ENCODE data around the gene ZNF385B. TPM values are rescaled to one million over a fixed set of nuclear protein-coding genes. Genes with fewer than 3 reads are reported as not detected.
A peak's percentile ranks its signal among the peaks of the same experiment; 100 is the strongest.

ZNF385B gene
- polyA plus RNA-seq, 1 donor (not counting 4 experiments of a cell fraction or from before 2014, with no cell fraction given) = 0.17 TPM

DNA sequence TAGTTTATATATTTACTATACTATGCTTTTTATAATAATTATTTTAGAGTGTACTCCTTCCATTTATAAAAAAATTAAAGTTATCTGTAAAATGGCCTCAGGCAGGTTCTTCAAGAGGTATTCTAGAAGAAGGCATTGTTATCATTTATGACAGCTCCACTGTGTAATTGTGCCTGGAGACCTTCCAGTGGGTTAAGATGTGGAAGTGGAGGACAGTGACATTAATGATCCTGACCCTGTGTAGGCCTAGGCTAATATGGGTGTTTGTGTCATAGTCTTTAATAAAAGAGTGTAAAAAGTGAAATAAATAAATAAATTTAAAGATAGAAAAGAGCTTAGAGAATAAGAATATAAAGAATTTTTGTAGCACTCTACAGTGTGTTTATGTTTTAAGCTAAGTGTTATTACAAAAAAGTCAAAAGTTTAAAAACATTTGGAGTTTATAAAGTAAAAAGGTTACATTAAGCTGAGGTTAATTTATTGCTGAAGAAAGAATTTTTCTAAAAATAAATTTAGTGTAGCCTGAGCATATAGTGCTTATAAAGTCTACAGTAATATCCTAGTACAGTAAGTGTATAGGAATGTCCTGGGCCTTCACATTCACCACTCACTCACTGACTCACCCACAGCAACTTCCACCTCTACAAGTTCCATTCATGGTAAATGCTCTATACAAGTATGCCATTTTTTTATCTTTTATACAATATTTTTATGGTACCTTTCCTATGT is 406.8 kb downstream of the ZNF385B start:
- TF ChIP-seq EZH2 (IDR thresholded peaks at IDR 0.05; ENCODE audit: low read length) = no peak
- TF ChIP-seq, protein P1, sequence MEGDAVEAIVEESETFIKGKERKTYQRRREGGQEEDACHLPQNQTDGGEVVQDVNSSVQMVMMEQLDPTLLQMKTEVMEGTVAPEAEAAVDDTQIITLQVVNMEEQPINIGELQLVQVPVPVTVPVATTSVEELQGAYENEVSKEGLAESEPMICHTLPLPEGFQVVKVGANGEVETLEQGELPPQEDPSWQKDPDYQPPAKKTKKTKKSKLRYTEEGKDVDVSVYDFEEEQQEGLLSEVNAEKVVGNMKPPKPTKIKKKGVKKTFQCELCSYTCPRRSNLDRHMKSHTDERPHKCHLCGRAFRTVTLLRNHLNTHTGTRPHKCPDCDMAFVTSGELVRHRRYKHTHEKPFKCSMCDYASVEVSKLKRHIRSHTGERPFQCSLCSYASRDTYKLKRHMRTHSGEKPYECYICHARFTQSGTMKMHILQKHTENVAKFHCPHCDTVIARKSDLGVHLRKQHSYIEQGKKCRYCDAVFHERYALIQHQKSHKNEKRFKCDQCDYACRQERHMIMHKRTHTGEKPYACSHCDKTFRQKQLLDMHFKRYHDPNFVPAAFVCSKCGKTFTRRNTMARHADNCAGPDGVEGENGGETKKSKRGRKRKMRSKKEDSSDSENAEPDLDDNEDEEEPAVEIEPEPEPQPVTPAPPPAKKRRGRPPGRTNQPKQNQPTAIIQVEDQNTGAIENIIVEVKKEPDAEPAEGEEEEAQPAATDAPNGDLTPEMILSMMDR (optimal IDR thresholded peaks at IDR 0.05 in 1 of 3, IDR thresholded peaks at IDR 0.05 in 1 of 3, conservative IDR thresholded peaks at IDR 0.05 in 1 of 3; ENCODE audit: extremely low read depth in 1 of 3, insufficient read depth in 2 of 3, low read length in 3 of 3) = no peak
- Histone ChIP-seq H2AFZ (ENCODE audit: control insufficient read depth, low read length) (no peak overlapping the region), H3K9ac (ENCODE audit: control insufficient read depth, extremely low read depth, insufficient read depth, low read length) (no peak overlapping the region), H3K4me2 (ENCODE audit: control insufficient read depth, extremely low read depth, insufficient read depth, low read depth, low read length) (peak overlapping the region; percentile 46), H3K36me3 (ENCODE audit: control insufficient read depth in 2 of 2, extremely low read depth in 1 of 2, insufficient read depth in 2 of 2, low read length in 2 of 2) (no peaks in the 10 kb centered on the region), H3K4me1 (ENCODE audit: control insufficient read depth, extremely low read depth, insufficient read depth, low read length) (peaks cover 14% of the 10 kb centered on the region), H3K9me3 (ENCODE audit: control insufficient read depth, low read depth, low read length) (peaks cover 7% of the 10 kb centered on the region), H3K4me3 (ENCODE audit: control insufficient read depth in 2 of 3, extremely low read depth in 1 of 3, insufficient read depth in 2 of 3, low read depth in 1 of 3, low read length in 3 of 3) (no peak overlapping the region), H3K27ac (ENCODE audit: control insufficient read depth, insufficient read depth, low read length) (peak overlapping the region; percentile 53), H3K27me3 (ENCODE audit: control insufficient read depth, extremely low read depth, insufficient read depth, low read length) (no peaks in the 10 kb centered on the region), H3K79me2 (ENCODE audit: control insufficient read depth, insufficient read depth, low read length) (no peaks in the 10 kb centered on the region), H3K9me1 (ENCODE audit: control insufficient read depth, extremely low read depth, insufficient read depth, low read length) (no peaks in the 10 kb centered on the region), H4K20me1 (ENCODE audit: control insufficient read depth, extremely low read depth, insufficient read depth, low read length) (no peaks in the 10 kb centered on the region)
- dilution Hi-C loops (cut with MboI; ENCODE audit: extremely low pct_ligation_motif_present, low sequenced_read_pairs) = no loop called here
- DNase-seq (ENCODE audit: low read depth, low spot score) = peak; percentile 75
- FAIRE-seq = peak; percentile 49

DNA sequence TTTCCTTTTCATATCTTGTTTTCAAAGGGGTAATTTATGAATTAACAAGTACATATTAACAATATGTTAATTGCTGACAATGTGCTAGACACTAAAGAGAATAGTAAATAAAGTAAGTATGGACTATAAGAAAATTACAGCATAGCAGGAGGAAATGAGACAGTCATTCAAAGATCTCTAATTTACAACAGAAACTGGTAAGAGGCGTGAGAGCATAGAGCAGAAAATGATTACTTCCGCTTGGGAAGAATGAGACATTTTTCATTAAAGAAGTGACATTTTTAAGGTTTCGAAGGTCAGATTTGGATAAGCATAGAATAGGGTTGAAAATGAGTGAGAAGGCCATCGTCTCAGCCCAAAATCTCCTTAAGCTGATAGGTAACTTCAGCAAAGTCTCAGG is 412.4 kb downstream of the ZNF385B start:
- FAIRE-seq = no peak
- dilution Hi-C loops (cut with MboI; ENCODE audit: extremely low pct_ligation_motif_present, low sequenced_read_pairs) = no loop called here
- H3K4me2 ChIP-seq (ENCODE audit: control insufficient read depth, extremely low read depth, insufficient read depth, low read depth, low read length) = no peak overlapping the region

More for the DNA sequence above, 412.4 kb downstream of the ZNF385B start:
- no peaks in the 10 kb centered on the region for H3K79me2 ChIP-seq (ENCODE audit: control insufficient read depth, insufficient read depth, low read length)
- TF ChIP-seq, protein P1 (optimal IDR thresholded peaks at IDR 0.05 in 1 of 3, IDR thresholded peaks at IDR 0.05 in 1 of 3, conservative IDR thresholded peaks at IDR 0.05 in 1 of 3; ENCODE audit: extremely low read depth in 1 of 3, insufficient read depth in 2 of 3, low read length in 3 of 3) = no peak
- TF ChIP-seq EZH2 (IDR thresholded peaks at IDR 0.05; ENCODE audit: low read length) = no peak
- peaks cover 33% of the 10 kb centered on the region for H3K4me1 ChIP-seq (ENCODE audit: control insufficient read depth, extremely low read depth, insufficient read depth, low read length)
- no peaks in the 10 kb centered on the region for H3K36me3 ChIP-seq (ENCODE audit: control insufficient read depth in 2 of 2, extremely low read depth in 1 of 2, insufficient read depth in 2 of 2, low read length in 2 of 2)
- H3K27me3 ChIP-seq (ENCODE audit: control insufficient read depth, extremely low read depth, insufficient read depth, low read length) = no peaks in the 10 kb centered on the region
- H3K4me3 ChIP-seq (ENCODE audit: control insufficient read depth in 2 of 3, extremely low read depth in 1 of 3, insufficient read depth in 2 of 3, low read depth in 1 of 3, low read length in 3 of 3) = no peak overlapping the region
- DNase-seq (ENCODE audit: low read depth, low spot score) = no peak
- no peaks in the 10 kb centered on the region for H3K9me1 ChIP-seq (ENCODE audit: control insufficient read depth, extremely low read depth, insufficient read depth, low read length)
- H3K9ac ChIP-seq (ENCODE audit: control insufficient read depth, extremely low read depth, insufficient read depth, low read length) = no peak overlapping the region
- no peaks in the 10 kb centered on the region for H3K9me3 ChIP-seq (ENCODE audit: control insufficient read depth, low read depth, low read length)
- H4K20me1 ChIP-seq (ENCODE audit: control insufficient read depth, extremely low read depth, insufficient read depth, low read length) = no peaks in the 10 kb centered on the region
- no peak overlapping the region for H3K27ac ChIP-seq (ENCODE audit: control insufficient read depth, insufficient read depth, low read length)
- H2AFZ ChIP-seq (ENCODE audit: control insufficient read depth, low read length) = no peak overlapping the region
